ENCODE measurements around the gene PARVA. TPM values are rescaled to one million over a fixed set of nuclear protein-coding genes. Genes with fewer than 3 reads are reported as not detected.
A peak's percentile ranks its signal among the peaks of the same experiment; 100 is the strongest.

PARVA gene
- total and polyA plus RNA-seq, 2 of the 4 experiments (the other 2 are of a cell fraction): 65.2 to 80.2 TPM

DNA sequence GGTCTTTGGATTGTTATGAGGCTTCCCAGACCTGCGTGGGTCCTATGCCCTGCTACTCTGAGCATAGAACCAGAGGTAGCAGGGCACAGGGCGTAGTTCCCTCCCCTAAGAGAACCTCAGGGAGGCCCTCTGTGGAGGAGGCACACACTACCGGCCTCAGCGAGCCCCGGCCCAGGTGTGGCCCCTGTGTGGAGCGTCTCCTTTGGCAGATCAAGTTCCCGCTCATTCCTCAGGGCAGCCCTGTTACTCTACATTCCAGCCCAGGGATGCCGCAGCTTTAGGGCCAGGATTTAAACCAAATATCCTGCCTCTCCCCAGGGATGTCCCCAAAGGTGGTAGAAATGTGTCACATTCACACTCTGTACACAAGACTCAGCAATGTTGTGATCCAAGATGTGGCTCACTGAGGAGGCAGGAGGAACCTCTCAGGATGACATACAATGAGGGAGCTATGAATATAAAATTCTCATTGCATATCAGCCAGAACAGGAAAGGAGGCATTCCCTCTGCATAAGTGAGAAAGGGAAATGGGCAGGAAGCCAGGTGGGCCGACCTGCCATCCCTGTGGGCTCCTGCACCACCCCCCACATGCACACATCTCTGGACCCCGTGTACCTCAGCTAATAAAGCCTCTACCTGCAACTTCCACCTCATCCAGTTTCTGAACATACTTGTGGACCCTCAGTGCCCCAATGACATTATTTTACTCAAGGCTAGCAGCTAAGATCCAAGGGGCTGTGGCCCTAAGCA is 165.0 kb downstream of the PARVA start:
- in situ Hi-C loops (cut with MboI; ENCODE audit: low sequenced_read_pairs) (no loop called here), dilution Hi-C loops (cut with HindIII; ENCODE audit: low sequenced_read_pairs, unreplicated experiment) (no loop called here), intact Hi-C loops (cut with micrococcal nuclease) (loop anchor here (5.0 kb wide), 1 partner anchor 210 kb away; no protein-coding TSS in a partner anchor)
- Histone ChIP-seq H2BK120ac (ENCODE audit: low read depth, low read length) (peak overlapping the region; percentile 99), H2AK9ac (replicated peaks; ENCODE audit: low read depth, low read length, poor library complexity) (peak overlapping the region; percentile 55), H3K56ac (ENCODE audit: extremely low read depth, insufficient read depth, low read length) (no peak overlapping the region), H3K36me3 (ENCODE audit: control insufficient read depth, insufficient read depth, low read length) (no peaks in the 10 kb centered on the region), H3K23ac (ENCODE audit: low read depth, low read length) (peak overlapping the region; percentile 85), H3K18ac (ENCODE audit: low read depth, low read length) (peak overlapping the region; percentile 62), H2BK5ac (ENCODE audit: low read depth, low read length, poor library complexity, severe bottlenecking) (peak overlapping the region; percentile 95), H3K4me2 (ENCODE audit: low read depth, low read length) (no peak overlapping the region), H2AFZ (replicated peaks; ENCODE audit: low read length, poor library complexity) (peak overlapping the region; percentile 6), H4K8ac (ENCODE audit: low read depth in 2 of 2, low read length in 2 of 2) (peak overlapping the region in 1 of 2 experiments; percentile 89; a peak in 3 of 4 replicates), H4K20me1 (ENCODE audit: insufficient read depth, low read length) (no peaks in the 10 kb centered on the region), H3K9ac (ENCODE audit: low read depth, low read length) (no peak overlapping the region), H3K9me1 (ENCODE audit: insufficient read depth, low read length) (peaks cover 53% of the 10 kb centered on the region), H3K4ac (ENCODE audit: low read depth, low read length) (peak overlapping the region; percentile 94), H3K4me1 (ENCODE audit: control insufficient read depth, insufficient read depth, low read length) (peaks cover 44% of the 10 kb centered on the region), H2AK5ac (ENCODE audit: low read depth, low read length) (peak overlapping the region; percentile 96), H2BK20ac (ENCODE audit: low read depth, low read length) (peak overlapping the region; percentile 93), H2BK15ac (ENCODE audit: low read depth, low read length) (peak overlapping the region; percentile 96; the same call in 2 of the 3 replicates), H3K79me1 (ENCODE audit: low read depth in 1 of 2, low read length in 2 of 2) (peaks cover 0 to 29% of the 10 kb centered on the region in 2 experiments; a peak in 2 of 4 replicates), H3K27ac (ENCODE audit: insufficient read depth, low read length) (peak overlapping the region; percentile 93; the same call in 1 of the 2 replicates), H4K5ac (ENCODE audit: low read depth, low read length) (peak overlapping the region; percentile 38), H3K9me3 (ENCODE audit: control insufficient read depth, insufficient read depth, low read length) (no peaks in the 10 kb centered on the region), H4K91ac (ENCODE audit: insufficient read depth, low read depth, low read length) (peak overlapping the region; percentile 98), H3K4me3 (ENCODE audit: insufficient read depth, low read depth, low read length) (no peak overlapping the region), H3K14ac (replicated peaks; ENCODE audit: low read depth, low read length) (peak overlapping the region; percentile 95), H3K27me3 (ENCODE audit: control insufficient read depth, insufficient read depth, low read length) (no peaks in the 10 kb centered on the region)
- BruUV-seq (replicated peaks): no TSS peak
- WGBS, 2 experiments (ENCODE audit: extremely low coverage in 2 of 2, insufficient read length in 1 of 2): no CpG with 5 or more reads among the region's 10 CpGs
- ChIA-PET CTCF (no interaction called here), POLR2A (ENCODE audit: unreplicated experiment) (no interaction called here)
- TF ChIP-seq, protein P1, sequence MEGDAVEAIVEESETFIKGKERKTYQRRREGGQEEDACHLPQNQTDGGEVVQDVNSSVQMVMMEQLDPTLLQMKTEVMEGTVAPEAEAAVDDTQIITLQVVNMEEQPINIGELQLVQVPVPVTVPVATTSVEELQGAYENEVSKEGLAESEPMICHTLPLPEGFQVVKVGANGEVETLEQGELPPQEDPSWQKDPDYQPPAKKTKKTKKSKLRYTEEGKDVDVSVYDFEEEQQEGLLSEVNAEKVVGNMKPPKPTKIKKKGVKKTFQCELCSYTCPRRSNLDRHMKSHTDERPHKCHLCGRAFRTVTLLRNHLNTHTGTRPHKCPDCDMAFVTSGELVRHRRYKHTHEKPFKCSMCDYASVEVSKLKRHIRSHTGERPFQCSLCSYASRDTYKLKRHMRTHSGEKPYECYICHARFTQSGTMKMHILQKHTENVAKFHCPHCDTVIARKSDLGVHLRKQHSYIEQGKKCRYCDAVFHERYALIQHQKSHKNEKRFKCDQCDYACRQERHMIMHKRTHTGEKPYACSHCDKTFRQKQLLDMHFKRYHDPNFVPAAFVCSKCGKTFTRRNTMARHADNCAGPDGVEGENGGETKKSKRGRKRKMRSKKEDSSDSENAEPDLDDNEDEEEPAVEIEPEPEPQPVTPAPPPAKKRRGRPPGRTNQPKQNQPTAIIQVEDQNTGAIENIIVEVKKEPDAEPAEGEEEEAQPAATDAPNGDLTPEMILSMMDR (conservative IDR thresholded peaks at IDR 0.05; ENCODE audit: low read depth, low read length): no peak
- TF ChIP-seq FOS (IDR thresholded peaks at IDR 0.05; ENCODE audit: low read depth, low read length) (no peak), BHLHE40 (IDR thresholded peaks at IDR 0.05; ENCODE audit: low read depth, low read length) (no peak), MXI1 (IDR thresholded peaks at IDR 0.05; ENCODE audit: borderline replicate concordance, low read depth, low read length) (no peak), NFE2L2 (IDR thresholded peaks at IDR 0.05; ENCODE audit: low read depth, low read length) (no peak), CHD1 (IDR thresholded peaks at IDR 0.05; ENCODE audit: low read depth, low read length) (no peak), POLR2A (IDR thresholded peaks at IDR 0.05; ENCODE audit: low read depth, low read length) (no peak), RCOR1 (IDR thresholded peaks at IDR 0.05; ENCODE audit: insufficient replicate concordance, low read length) (no peak), CEBPB (IDR thresholded peaks at IDR 0.05; ENCODE audit: low read depth, low read length) (no peak), MAFK (IDR thresholded peaks at IDR 0.05; ENCODE audit: low read depth, low read length) (no peak), MAZ (IDR thresholded peaks at IDR 0.05; ENCODE audit: borderline replicate concordance, low read depth, low read length) (no peak), RFX5 (IDR thresholded peaks at IDR 0.05; ENCODE audit: low read depth, low read length) (no peak), SMC3 (IDR thresholded peaks at IDR 0.05; ENCODE audit: low read depth, low read length) (no peak)
- TF ChIP-seq, protein P2, sequence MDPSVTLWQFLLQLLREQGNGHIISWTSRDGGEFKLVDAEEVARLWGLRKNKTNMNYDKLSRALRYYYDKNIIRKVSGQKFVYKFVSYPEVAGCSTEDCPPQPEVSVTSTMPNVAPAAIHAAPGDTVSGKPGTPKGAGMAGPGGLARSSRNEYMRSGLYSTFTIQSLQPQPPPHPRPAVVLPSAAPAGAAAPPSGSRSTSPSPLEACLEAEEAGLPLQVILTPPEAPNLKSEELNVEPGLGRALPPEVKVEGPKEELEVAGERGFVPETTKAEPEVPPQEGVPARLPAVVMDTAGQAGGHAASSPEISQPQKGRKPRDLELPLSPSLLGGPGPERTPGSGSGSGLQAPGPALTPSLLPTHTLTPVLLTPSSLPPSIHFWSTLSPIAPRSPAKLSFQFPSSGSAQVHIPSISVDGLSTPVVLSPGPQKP (IDR thresholded peaks at IDR 0.05; ENCODE audit: borderline replicate concordance, low read depth, low read length): no peak
- TF ChIP-seq, protein P3, sequence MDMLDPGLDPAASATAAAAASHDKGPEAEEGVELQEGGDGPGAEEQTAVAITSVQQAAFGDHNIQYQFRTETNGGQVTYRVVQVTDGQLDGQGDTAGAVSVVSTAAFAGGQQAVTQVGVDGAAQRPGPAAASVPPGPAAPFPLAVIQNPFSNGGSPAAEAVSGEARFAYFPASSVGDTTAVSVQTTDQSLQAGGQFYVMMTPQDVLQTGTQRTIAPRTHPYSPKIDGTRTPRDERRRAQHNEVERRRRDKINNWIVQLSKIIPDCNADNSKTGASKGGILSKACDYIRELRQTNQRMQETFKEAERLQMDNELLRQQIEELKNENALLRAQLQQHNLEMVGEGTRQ (IDR thresholded peaks at IDR 0.05; ENCODE audit: low read depth, low read length): no peak
- ATAC-seq (ENCODE audit: low read depth) (no peak), DNase-seq (no peak)
